Stimulated activated CD4-positive, alpha-beta T cell treated with anti-CD3 and anti-CD28 coated beads, Interleukin-12 subunit alpha, Interleukin-12 subunit beta, amount 100 ng/mL, for 24 hours (primary cell): ENCODE results near the gene KCNA1.

Experiments used
- DNase-seq, 2 experiments: peaks; one replicate each; pipeline ENCODE4 v3.0.0-alpha.2; 2020; ENCODE audit warnings: low read depth in 2 of 2

KCNA1 gene

GRCh38 chr12:4911316-4911994 lies 1.8 kb downstream of the KCNA1 start:
- no peak for DNase-seq

GRCh38 chr12:4914720-4915119 lies 5.0 kb downstream of the KCNA1 start:
- DNase-seq = no peak

GRCh38 chr12:4915752-4916151 lies 6.0 kb downstream of the KCNA1 start:
- no peak for DNase-seq

GRCh38 chr12:4918950-4919660 lies 9.4 kb downstream of the KCNA1 start:
- no peak for DNase-seq

GRCh38 chr12:4932576-4932975 lies 22.9 kb downstream of the KCNA1 start:
- DNase-seq = no peak

GRCh38 chr12:4933411-4933810 lies 23.7 kb downstream of the KCNA1 start:
- DNase-seq = no peak

- no peak for DNase-seq
Measured at GRCh38 chr12:4934407-4935035, 24.8 kb downstream of the KCNA1 start.

- no peak for DNase-seq
Measured at GRCh38 chr12:4938900-4939299, 29.2 kb downstream of the KCNA1 start.

GRCh38 chr12:4939418-4940023 lies 29.8 kb downstream of the KCNA1 start:
- no peak for DNase-seq

- DNase-seq = no peak
Measured at GRCh38 chr12:4943067-4943937, 33.6 kb downstream of the KCNA1 start.

GRCh38 chr12:4943938-4944284 lies 34.2 kb downstream of the KCNA1 start:
- no peak for DNase-seq

GRCh38 chr12:4947253-4947652 lies 37.5 kb downstream of the KCNA1 start:
- DNase-seq = no peak

- DNase-seq = no peak
Measured at GRCh38 chr12:4951083-4951482, 41.4 kb downstream of the KCNA1 start.

GRCh38 chr12:4951601-4952000 lies 41.9 kb downstream of the KCNA1 start:
- no peak for DNase-seq

- no peak for DNase-seq
Measured at GRCh38 chr12:4954621-4955354, 45.1 kb downstream of the KCNA1 start.

- DNase-seq = no peak
Measured at GRCh38 chr12:4956054-4956453, 46.3 kb downstream of the KCNA1 start.

- no peak for DNase-seq
Measured at GRCh38 chr12:4956968-4957367, 47.3 kb downstream of the KCNA1 start.

GRCh38 chr12:4957761-4958160 lies 48.1 kb downstream of the KCNA1 start:
- no peak for DNase-seq

- no peak for DNase-seq
Measured at GRCh38 chr12:4958697-4959375, 49.1 kb downstream of the KCNA1 start.

- no peak for DNase-seq
Measured at GRCh38 chr12:4959381-4959780, 49.7 kb downstream of the KCNA1 start.

- DNase-seq = no peak
Measured at GRCh38 chr12:4960030-4960429, 50.3 kb downstream of the KCNA1 start.
